ENCODE data around the gene SLC27A4.

The SLC27A4 gene

GRCh38 chr9:128361296-128361985, 21.1 kb downstream of the SLC27A4 start:
- no peak for DNase-seq (ENCODE audit: low spot score)
- TF ChIP-seq CTCF (IDR thresholded peaks at IDR 0.05; ENCODE audit: extremely low read depth, insufficient read depth, missing control alignments): no peak
- in situ Hi-C loops (cut with MboI; ENCODE audit: low pct_unique_long_range_greater_than_20kb, low sequenced_read_pairs, unreplicated experiment): no loop called here

- TF ChIP-seq CTCF (IDR thresholded peaks at IDR 0.05; ENCODE audit: extremely low read depth, insufficient read depth, missing control alignments): peak; percentile 93
- peak; percentile 85 for DNase-seq (ENCODE audit: low spot score)
- in situ Hi-C loops (cut with MboI; ENCODE audit: low pct_unique_long_range_greater_than_20kb, low sequenced_read_pairs, unreplicated experiment): no loop called here
Measured at GRCh38 chr9:128361986-128362646, 21.8 kb downstream of the SLC27A4 start.

GRCh38 chr9:128362774-128363173, 22.4 kb downstream of the SLC27A4 start:
- no peak for DNase-seq (ENCODE audit: low spot score)
- in situ Hi-C loops (cut with MboI; ENCODE audit: low pct_unique_long_range_greater_than_20kb, low sequenced_read_pairs, unreplicated experiment): no loop called here
- TF ChIP-seq CTCF (IDR thresholded peaks at IDR 0.05; ENCODE audit: extremely low read depth, insufficient read depth, missing control alignments): no peak

- TF ChIP-seq CTCF (IDR thresholded peaks at IDR 0.05; ENCODE audit: extremely low read depth, insufficient read depth, missing control alignments): no peak
- in situ Hi-C loops (cut with MboI; ENCODE audit: low pct_unique_long_range_greater_than_20kb, low sequenced_read_pairs, unreplicated experiment): no loop called here
- no peak for DNase-seq (ENCODE audit: low spot score)
Measured at GRCh38 chr9:128365525-128365924, 25.2 kb downstream of the SLC27A4 start.

- in situ Hi-C loops (cut with MboI; ENCODE audit: low pct_unique_long_range_greater_than_20kb, low sequenced_read_pairs, unreplicated experiment): no loop called here
- no peak for TF ChIP-seq CTCF (IDR thresholded peaks at IDR 0.05; ENCODE audit: extremely low read depth, insufficient read depth, missing control alignments)
- no peak for DNase-seq (ENCODE audit: low spot score)
Measured at GRCh38 chr9:128369024-128369706, 28.8 kb downstream of the SLC27A4 start.

GRCh38 chr9:128370367-128370751, 30.0 kb downstream of the SLC27A4 start:
- in situ Hi-C loops (cut with MboI; ENCODE audit: low pct_unique_long_range_greater_than_20kb, low sequenced_read_pairs, unreplicated experiment): no loop called here

More at GRCh38 chr9:128370367-128370751, 30.0 kb downstream of the SLC27A4 start:
- TF ChIP-seq CTCF (IDR thresholded peaks at IDR 0.05; ENCODE audit: extremely low read depth, insufficient read depth, missing control alignments): no peak
- DNase-seq (ENCODE audit: low spot score): no peak
